ENCODE data around the gene PRICKLE2. TPM values are rescaled to one million over a fixed set of nuclear protein-coding genes. Genes with fewer than 3 reads are reported as not detected.

PRICKLE2 gene
- polyA plus RNA-seq, 2 of the 4 experiments (the other 2 are of a cell fraction), result 5.3 to 6.3 TPM

GRCh38 chr3:64251019-64251418 lies 25.8 kb upstream of the PRICKLE2 start:
- ChIA-PET POLR2A (no interaction called here), CTCF (interaction anchor here (1.1 kb wide), 1 partner anchor 119 kb away, joined by 3 read pairs; no protein-coding TSS in a partner anchor)
- ATAC-seq (peak; percentile 66 to 70; a peak in 5 of 6 replicates), FAIRE-seq (no peak), DNase-seq (ENCODE audit: low read depth in 1 of 2, low spot score in 1 of 2) (peak in 1 of 2 experiments; percentile 19)
- H3K9me3 ChIP-seq, result no peaks in the 10 kb centered on the region
- H3K4me3 ChIP-seq, result no peak overlapping the region
- H3K4me2 ChIP-seq, result peak overlapping the region; percentile 51
- 32% methylated on average over 3 of the region's 3 CpGs for WGBS (ENCODE audit: missing lambda C conversion rate)
- peaks cover 32% of the 10 kb centered on the region for H3K4me1 ChIP-seq
- TF ChIP-seq CTCF (IDR thresholded peaks at IDR 0.05) (no peak), GATA3 (IDR thresholded peaks at IDR 0.05; ENCODE audit: borderline replicate concordance) (no peak), PBX3 (IDR thresholded peaks at IDR 0.05) (no peak), ZNF302 (CRISPR knock-in tag; IDR thresholded peaks at IDR 0.05) (no peak), EP300 (IDR thresholded peaks at IDR 0.05) (no peak), BCL3 (IDR thresholded peaks at IDR 0.05) (no peak), TFCP2L1 (CRISPR knock-in tag; IDR thresholded peaks at IDR 0.05) (no peak), MAFK (IDR thresholded peaks at IDR 0.05; ENCODE audit: partially characterized antibody) (no peak), NFE2L2 (conservative IDR thresholded peaks at IDR 0.05; ENCODE audit: low read length) (no peak), JUN (IDR thresholded peaks at IDR 0.05) (no peak), ESRRA (IDR thresholded peaks at IDR 0.05; ENCODE audit: borderline replicate concordance, low read length) (no peak), RAD21 (conservative IDR thresholded peaks at IDR 0.05 in 1 of 2, IDR thresholded peaks at IDR 0.05 in 1 of 2) (no peak), RNF2 (IDR thresholded peaks at IDR 0.05; ENCODE audit: borderline replicate concordance, low read depth) (no peak), RARB (CRISPR knock-in tag; IDR thresholded peaks at IDR 0.05) (no peak), POLR2A (IDR thresholded peaks at IDR 0.05; ENCODE audit: low read length) (no peak), FOSB (CRISPR knock-in tag; IDR thresholded peaks at IDR 0.05) (no peak)
- H3K27ac ChIP-seq, result peak overlapping the region; percentile 38 to 63; a peak in 4 of 6 replicates

GRCh38 chr3:64247991-64248646 lies 22.9 kb upstream of the PRICKLE2 start:
- Histone ChIP-seq H3K4me3 (no peak overlapping the region), H3K9me3 (no peaks in the 10 kb centered on the region), H3K27ac (peak overlapping the region in 1 of 2 experiments; percentile 28; a peak in 1 of 6 replicates), H3K4me2 (peak overlapping the region; percentile 44), H3K4me1 (peaks cover 30% of the 10 kb centered on the region)
- no peak for ATAC-seq
- DNase-seq (ENCODE audit: low read depth in 1 of 2, low spot score in 1 of 2), result no peak
- ChIA-PET CTCF (interaction anchor here (1.4 to 1.9 kb wide), 2 partner anchors 23 to 115 kb away, joined by 4 to 5 read pairs; partner anchors contain the start of gene PRICKLE2), POLR2A (no interaction called here)
- 59% methylated on average over 4 of the region's 4 CpGs for WGBS (ENCODE audit: missing lambda C conversion rate)
- FAIRE-seq, result no peak
- TF ChIP-seq RAD21 (conservative IDR thresholded peaks at IDR 0.05 in 1 of 2, IDR thresholded peaks at IDR 0.05 in 1 of 2) (no peak), NFE2L2 (conservative IDR thresholded peaks at IDR 0.05; ENCODE audit: low read length) (no peak), CBX2 (IDR thresholded peaks at IDR 0.05; ENCODE audit: borderline replicate concordance, low read depth) (no peak), BCL3 (IDR thresholded peaks at IDR 0.05) (no peak), BHLHE40 (IDR thresholded peaks at IDR 0.05; ENCODE audit: low read depth, low read length) (no peak)
